Neural crest cell (in vitro differentiated cells): ENCODE results near the gene ATP8A1. TPM values are rescaled to one million over a fixed set of nuclear protein-coding genes. Genes with fewer than 3 reads are reported as not detected.

Source experiments
- DNase-seq: peaks from one replicate; pipeline ENCODE4 v3.0.0; 2021; ENCODE audit warnings: low read depth, mixed read lengths, low spot score
- H3K27ac Mint-ChIP-seq: one replicate; pipeline ENCODE4 v1.8.0; 2021; ENCODE audit warnings: mild to moderate bottlenecking, mixed read lengths; ENCODE audit not compliant: unreplicated experiment
- H3K27me3 Mint-ChIP-seq: 2 replicates; pipeline ENCODE4 v1.8.0; 2021; ENCODE audit warnings: low read depth, mild to moderate bottlenecking, mixed read lengths
- H3K36me3 Mint-ChIP-seq: 2 replicates; pipeline ENCODE4 v1.8.0; 2021; ENCODE audit warnings: low read depth, mild to moderate bottlenecking, mixed read lengths
- H3K4me1 Mint-ChIP-seq: 2 replicates; pipeline ENCODE4 v1.8.0; 2021; ENCODE audit warnings: mixed read lengths
- H3K4me3 Mint-ChIP-seq: one replicate; pipeline ENCODE4 v1.8.0; 2021; ENCODE audit warnings: mild to moderate bottlenecking, mixed read lengths
- H3K9me3 Mint-ChIP-seq: 2 replicates; pipeline ENCODE4 v1.8.0; 2021; ENCODE audit warnings: mixed read lengths
- total RNA-seq: library from RNA; stranded (reverse); gene quantifications from 2 replicates; pipeline ENCODE4 v1.2.1, GENCODE V29; 2021
- TF ChIP-seq, protein P1 (sequence below): fragments of 200-600 bp; sonication (generic); conservative IDR thresholded peaks from 2 replicates; pipeline ENCODE4 v1.5.0; 2021; ENCODE audit warnings: antibody characterized with exemption, mild to moderate bottlenecking

The ATP8A1 gene
- total RNA-seq, 1 donor from 2014 or later, result 11.9 TPM

DNA sequence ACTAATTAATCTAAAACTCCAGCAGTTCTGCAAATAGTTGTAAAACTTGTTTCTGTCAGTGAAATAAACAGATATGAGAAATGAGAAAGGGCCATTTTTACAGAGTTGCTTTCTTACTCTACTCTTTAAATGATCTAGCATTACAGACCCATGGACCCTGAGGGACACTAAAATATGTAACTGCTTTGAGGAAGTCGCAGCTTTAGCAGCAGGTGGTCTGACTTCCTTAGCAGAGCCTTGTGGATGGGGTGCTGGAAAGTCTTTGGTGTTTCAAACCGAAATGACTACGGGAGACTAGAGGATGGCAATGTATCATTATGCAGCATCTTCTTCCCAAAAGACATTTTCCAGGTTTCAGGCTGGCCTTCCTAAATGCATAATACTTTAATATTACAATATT, 240.9 kb downstream of the ATP8A1 start:
- Mint-ChIP-seq H3K27ac (no peak overlapping the region), H3K36me3 (no peaks in the 10 kb centered on the region), H3K27me3 (no peaks in the 10 kb centered on the region), H3K9me3 (no peaks in the 10 kb centered on the region), H3K4me3 (no peak overlapping the region), H3K4me1 (peaks cover 11% of the 10 kb centered on the region)
- TF ChIP-seq, protein P1, sequence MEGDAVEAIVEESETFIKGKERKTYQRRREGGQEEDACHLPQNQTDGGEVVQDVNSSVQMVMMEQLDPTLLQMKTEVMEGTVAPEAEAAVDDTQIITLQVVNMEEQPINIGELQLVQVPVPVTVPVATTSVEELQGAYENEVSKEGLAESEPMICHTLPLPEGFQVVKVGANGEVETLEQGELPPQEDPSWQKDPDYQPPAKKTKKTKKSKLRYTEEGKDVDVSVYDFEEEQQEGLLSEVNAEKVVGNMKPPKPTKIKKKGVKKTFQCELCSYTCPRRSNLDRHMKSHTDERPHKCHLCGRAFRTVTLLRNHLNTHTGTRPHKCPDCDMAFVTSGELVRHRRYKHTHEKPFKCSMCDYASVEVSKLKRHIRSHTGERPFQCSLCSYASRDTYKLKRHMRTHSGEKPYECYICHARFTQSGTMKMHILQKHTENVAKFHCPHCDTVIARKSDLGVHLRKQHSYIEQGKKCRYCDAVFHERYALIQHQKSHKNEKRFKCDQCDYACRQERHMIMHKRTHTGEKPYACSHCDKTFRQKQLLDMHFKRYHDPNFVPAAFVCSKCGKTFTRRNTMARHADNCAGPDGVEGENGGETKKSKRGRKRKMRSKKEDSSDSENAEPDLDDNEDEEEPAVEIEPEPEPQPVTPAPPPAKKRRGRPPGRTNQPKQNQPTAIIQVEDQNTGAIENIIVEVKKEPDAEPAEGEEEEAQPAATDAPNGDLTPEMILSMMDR, result no peak
- no peak for DNase-seq

DNA sequence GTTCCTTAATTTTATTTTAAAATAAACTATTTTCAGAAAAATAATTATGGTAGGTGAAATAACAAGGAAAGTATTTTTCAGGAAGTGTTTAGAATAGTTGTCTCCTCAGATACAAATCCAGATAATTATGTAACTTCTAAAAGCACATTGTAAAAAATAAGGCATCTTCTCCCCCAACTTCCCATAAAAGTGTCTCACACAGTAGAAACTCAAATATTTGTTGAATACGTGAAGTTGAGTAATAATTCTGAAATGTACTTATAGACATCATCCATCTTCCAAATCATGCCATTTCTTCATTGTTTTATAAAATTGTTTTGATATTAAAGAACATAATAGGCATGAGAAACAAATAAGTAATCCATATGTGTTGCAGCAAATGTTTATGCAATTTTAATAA, 241.6 kb downstream of the ATP8A1 start:
- no peak overlapping the region for H3K27ac Mint-ChIP-seq
- TF ChIP-seq, protein P1, result no peak

DNA sequence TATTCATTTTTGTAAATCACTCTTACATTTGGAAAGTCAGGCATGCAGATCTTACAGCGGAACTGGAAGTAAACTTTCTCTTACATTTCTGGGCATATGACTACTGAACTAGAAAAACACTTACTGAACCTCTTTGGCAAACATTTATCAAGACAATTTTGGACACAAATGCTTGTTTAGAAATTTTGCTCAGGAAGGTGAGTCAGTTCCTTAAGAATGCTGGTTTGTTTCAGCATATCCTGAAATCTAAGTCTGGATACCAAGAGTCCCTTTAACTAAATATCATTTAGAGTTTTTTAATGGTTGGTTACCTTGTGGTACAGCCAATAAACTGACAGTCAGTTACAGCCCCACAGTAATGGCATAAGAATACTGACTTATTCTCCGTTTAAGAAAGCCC, 244.7 kb downstream of the ATP8A1 start:
- Mint-ChIP-seq H3K4me1 (peaks cover 15% of the 10 kb centered on the region), H3K4me3 (no peak overlapping the region), H3K36me3 (no peaks in the 10 kb centered on the region), H3K9me3 (no peaks in the 10 kb centered on the region), H3K27me3 (no peaks in the 10 kb centered on the region), H3K27ac (no peak overlapping the region)
- DNase-seq, result no peak
- TF ChIP-seq, protein P1, result no peak

More for the DNA sequence above, 241.6 kb downstream of the ATP8A1 start:
- no peak for DNase-seq
- no peaks in the 10 kb centered on the region for H3K36me3 Mint-ChIP-seq
- no peaks in the 10 kb centered on the region for H3K27me3 Mint-ChIP-seq
- no peaks in the 10 kb centered on the region for H3K9me3 Mint-ChIP-seq
- H3K4me3 Mint-ChIP-seq, result no peak overlapping the region
- peaks cover 13% of the 10 kb centered on the region for H3K4me1 Mint-ChIP-seq

DNA sequence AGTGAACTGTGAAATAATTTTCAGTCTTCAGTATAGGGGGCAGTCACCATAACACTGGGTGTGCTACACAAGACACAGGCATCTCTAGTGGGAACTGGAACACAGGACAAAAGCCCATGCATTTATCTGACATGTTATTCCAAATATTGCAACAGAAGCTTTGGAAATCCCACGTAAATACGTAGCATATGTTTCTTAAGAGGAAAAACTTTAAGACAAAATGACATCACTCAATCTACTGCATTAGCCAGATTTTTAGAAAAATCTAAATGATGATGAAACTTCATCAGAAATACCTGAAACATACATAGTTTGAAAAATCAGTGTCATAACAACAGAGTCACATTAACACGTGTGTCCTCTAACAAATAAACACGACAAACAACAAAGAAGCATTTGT, 245.1 kb downstream of the ATP8A1 start:
- no peak overlapping the region for H3K4me3 Mint-ChIP-seq
- peaks cover 15% of the 10 kb centered on the region for H3K4me1 Mint-ChIP-seq

DNA sequence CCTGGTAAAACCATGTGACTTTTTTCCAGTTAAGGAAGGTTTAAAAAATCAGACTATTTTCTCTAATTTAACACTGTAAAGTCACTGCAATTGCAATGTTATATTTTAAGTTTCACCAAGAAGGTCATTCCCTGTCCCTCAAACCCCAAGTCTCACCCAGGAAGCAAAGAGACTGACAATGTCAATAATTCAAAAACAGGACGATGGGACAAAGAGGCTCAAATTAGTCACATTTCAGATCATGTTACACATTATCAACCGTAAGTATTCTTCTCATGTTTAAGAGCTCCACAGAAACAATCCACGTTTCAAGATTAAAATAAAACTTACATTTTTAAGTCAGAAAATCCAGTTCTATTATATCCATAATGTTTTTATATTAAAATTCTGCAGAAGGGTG, 246.5 kb downstream of the ATP8A1 start:
- Mint-ChIP-seq H3K9me3 (no peaks in the 10 kb centered on the region), H3K4me1 (peaks cover 4% of the 10 kb centered on the region), H3K27me3 (peaks cover 4% of the 10 kb centered on the region), H3K36me3 (no peaks in the 10 kb centered on the region), H3K27ac (no peak overlapping the region), H3K4me3 (no peak overlapping the region)
- no peak for DNase-seq
- TF ChIP-seq, protein P1, result no peak

More for the DNA sequence above, 245.1 kb downstream of the ATP8A1 start:
- TF ChIP-seq, protein P1, result no peak
- no peak overlapping the region for H3K27ac Mint-ChIP-seq
- no peaks in the 10 kb centered on the region for H3K36me3 Mint-ChIP-seq
- DNase-seq, result no peak
- H3K27me3 Mint-ChIP-seq, result no peaks in the 10 kb centered on the region
- no peaks in the 10 kb centered on the region for H3K9me3 Mint-ChIP-seq

DNA sequence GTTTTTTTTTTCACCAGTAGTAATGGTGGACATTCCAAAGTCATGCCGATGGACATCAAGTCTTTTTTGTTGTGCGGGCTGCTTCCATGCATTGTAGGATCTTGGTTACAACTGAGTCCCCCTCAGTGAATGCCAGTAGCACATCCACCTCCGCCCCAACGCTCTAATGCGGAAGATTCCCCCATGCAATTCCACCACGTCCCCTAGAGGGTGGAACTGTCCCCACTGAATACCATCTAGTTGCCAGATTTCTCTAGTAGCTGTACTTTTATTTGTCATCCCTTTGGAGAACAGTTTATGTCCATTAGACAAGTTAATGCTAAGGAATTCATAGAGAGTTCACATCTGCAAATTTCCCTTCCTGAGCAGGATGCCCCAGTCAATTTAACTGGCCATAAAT, 252.9 kb downstream of the ATP8A1 start:
- Mint-ChIP-seq H3K4me1 (peaks cover 26% of the 10 kb centered on the region), H3K27ac (no peak overlapping the region), H3K27me3 (peaks cover 53% of the 10 kb centered on the region), H3K9me3 (no peaks in the 10 kb centered on the region), H3K4me3 (peak overlapping the region; percentile 24), H3K36me3 (no peaks in the 10 kb centered on the region)
- TF ChIP-seq, protein P1, result no peak
- DNase-seq, result no peak
